Measurements from ENCODE around the gene EXOC3.

DNA sequence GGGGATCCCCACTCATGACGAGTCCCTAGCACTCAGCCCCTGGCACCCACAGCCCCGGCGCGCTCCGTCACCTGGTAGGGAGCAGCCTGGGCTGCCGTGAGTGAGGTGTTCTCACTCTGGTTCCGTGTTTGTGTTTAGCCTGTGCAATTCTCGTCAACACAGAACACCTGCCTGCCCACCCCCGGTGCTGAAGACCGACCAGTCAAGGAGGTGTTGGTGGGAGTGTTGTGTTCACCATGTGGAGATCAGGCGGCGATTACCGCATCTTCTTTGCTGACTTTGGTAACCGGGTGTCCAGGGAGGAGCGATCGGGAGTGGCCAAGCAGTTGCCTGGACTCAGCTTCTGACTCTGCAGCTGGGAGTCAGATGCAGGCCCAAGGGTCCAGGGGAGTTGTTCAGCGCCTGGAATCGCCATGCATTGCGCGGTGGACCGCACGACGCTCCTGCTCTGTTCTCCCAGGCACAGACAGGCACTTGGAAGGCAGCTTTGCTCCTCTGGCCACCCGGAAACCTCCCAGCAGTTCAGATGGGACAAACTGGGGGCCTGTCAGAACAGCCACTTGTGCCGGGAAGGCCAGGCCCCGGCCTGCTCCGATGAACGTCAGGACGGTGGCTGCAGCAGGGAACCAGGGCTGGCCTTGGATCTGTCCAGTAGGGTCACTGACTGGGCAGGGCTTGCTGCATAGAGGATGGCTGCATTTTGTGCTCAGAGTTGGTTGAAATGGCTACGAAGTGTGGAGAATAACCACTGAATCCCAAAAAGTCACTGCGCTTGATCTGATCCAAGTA is 28.2 kb downstream of the EXOC3 start:
- TF ChIP-seq, protein P1, sequence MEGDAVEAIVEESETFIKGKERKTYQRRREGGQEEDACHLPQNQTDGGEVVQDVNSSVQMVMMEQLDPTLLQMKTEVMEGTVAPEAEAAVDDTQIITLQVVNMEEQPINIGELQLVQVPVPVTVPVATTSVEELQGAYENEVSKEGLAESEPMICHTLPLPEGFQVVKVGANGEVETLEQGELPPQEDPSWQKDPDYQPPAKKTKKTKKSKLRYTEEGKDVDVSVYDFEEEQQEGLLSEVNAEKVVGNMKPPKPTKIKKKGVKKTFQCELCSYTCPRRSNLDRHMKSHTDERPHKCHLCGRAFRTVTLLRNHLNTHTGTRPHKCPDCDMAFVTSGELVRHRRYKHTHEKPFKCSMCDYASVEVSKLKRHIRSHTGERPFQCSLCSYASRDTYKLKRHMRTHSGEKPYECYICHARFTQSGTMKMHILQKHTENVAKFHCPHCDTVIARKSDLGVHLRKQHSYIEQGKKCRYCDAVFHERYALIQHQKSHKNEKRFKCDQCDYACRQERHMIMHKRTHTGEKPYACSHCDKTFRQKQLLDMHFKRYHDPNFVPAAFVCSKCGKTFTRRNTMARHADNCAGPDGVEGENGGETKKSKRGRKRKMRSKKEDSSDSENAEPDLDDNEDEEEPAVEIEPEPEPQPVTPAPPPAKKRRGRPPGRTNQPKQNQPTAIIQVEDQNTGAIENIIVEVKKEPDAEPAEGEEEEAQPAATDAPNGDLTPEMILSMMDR (IDR thresholded peaks at IDR 0.05; ENCODE audit: insufficient read depth, low read length), result no peak
- TF ChIP-seq POLR2AphosphoS5 (IDR thresholded peaks at IDR 0.05; ENCODE audit: low read depth), result no peak
- TF ChIP-seq, protein P2, sequence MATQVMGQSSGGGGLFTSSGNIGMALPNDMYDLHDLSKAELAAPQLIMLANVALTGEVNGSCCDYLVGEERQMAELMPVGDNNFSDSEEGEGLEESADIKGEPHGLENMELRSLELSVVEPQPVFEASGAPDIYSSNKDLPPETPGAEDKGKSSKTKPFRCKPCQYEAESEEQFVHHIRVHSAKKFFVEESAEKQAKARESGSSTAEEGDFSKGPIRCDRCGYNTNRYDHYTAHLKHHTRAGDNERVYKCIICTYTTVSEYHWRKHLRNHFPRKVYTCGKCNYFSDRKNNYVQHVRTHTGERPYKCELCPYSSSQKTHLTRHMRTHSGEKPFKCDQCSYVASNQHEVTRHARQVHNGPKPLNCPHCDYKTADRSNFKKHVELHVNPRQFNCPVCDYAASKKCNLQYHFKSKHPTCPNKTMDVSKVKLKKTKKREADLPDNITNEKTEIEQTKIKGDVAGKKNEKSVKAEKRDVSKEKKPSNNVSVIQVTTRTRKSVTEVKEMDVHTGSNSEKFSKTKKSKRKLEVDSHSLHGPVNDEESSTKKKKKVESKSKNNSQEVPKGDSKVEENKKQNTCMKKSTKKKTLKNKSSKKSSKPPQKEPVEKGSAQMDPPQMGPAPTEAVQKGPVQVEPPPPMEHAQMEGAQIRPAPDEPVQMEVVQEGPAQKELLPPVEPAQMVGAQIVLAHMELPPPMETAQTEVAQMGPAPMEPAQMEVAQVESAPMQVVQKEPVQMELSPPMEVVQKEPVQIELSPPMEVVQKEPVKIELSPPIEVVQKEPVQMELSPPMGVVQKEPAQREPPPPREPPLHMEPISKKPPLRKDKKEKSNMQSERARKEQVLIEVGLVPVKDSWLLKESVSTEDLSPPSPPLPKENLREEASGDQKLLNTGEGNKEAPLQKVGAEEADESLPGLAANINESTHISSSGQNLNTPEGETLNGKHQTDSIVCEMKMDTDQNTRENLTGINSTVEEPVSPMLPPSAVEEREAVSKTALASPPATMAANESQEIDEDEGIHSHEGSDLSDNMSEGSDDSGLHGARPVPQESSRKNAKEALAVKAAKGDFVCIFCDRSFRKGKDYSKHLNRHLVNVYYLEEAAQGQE (IDR thresholded peaks at IDR 0.05; ENCODE audit: insufficient replicate concordance, low read depth), result no peak
- no peak for TF ChIP-seq GABPA (IDR thresholded peaks at IDR 0.05; ENCODE audit: low read depth)

All from HL-60 (cell line).